ENCODE measurements around the gene CNTNAP2. TPM values are rescaled to one million over a fixed set of nuclear protein-coding genes. Genes with fewer than 3 reads are reported as not detected.
"Not testable (repeated sequence)": the region's sequence is repeated elsewhere in the genome, so short reads cannot be mapped to it uniquely, and the experiment has no call there.

The CNTNAP2 gene
- polyA plus RNA-seq, 1 experiment: not detected

GRCh38 chr7:146176860-146177259, 60.3 kb downstream of the CNTNAP2 start:
- Histone ChIP-seq H3K4me3 (ENCODE audit: low read depth, low read length) (no peak overlapping the region), H3K27me3 (ENCODE audit: control insufficient read depth, insufficient read depth, low read length) (no peaks in the 10 kb centered on the region), H3K36me3 (ENCODE audit: control insufficient read depth, insufficient read depth, low read length) (no peaks in the 10 kb centered on the region)
- CTCF ChIA-PET: no interaction called here
- no peak for TF ChIP-seq CTCF (IDR thresholded peaks at IDR 0.05; ENCODE audit: insufficient read depth, low read depth, low read length)
- POLR2A ChIA-PET: no interaction called here
- no peak for DNase-seq (ENCODE audit: low read depth)

- no peak for DNase-seq (ENCODE audit: low read depth)
- no peak for TF ChIP-seq CTCF (IDR thresholded peaks at IDR 0.05; ENCODE audit: insufficient read depth, low read depth, low read length)
- ChIA-PET POLR2A (no interaction called here), CTCF (no interaction called here)
- Histone ChIP-seq H3K4me3 (ENCODE audit: low read depth, low read length) (no peak overlapping the region), H3K36me3 (ENCODE audit: control insufficient read depth, insufficient read depth, low read length) (no peaks in the 10 kb centered on the region), H3K27me3 (ENCODE audit: control insufficient read depth, insufficient read depth, low read length) (no peaks in the 10 kb centered on the region)
These were observed 60.7 kb downstream of the CNTNAP2 start for GRCh38 chr7:146177301-146177700.

- no peak for TF ChIP-seq CTCF (IDR thresholded peaks at IDR 0.05; ENCODE audit: insufficient read depth, low read depth, low read length)
- H3K36me3 ChIP-seq (ENCODE audit: control insufficient read depth, insufficient read depth, low read length): no peaks in the 10 kb centered on the region
- ChIA-PET CTCF (no interaction called here), POLR2A (no interaction called here)
- no peak overlapping the region for H3K4me3 ChIP-seq (ENCODE audit: low read depth, low read length)
- no peaks in the 10 kb centered on the region for H3K27me3 ChIP-seq (ENCODE audit: control insufficient read depth, insufficient read depth, low read length)
- DNase-seq (ENCODE audit: low read depth): no peak
These were observed 69.2 kb downstream of the CNTNAP2 start for GRCh38 chr7:146185844-146186243.

- POLR2A ChIA-PET; H3K27me3 ChIP-seq (ENCODE audit: control insufficient read depth, insufficient read depth, low read length); CTCF ChIA-PET; DNase-seq (ENCODE audit: low read depth); H3K36me3 ChIP-seq (ENCODE audit: control insufficient read depth, insufficient read depth, low read length); H3K4me3 ChIP-seq (ENCODE audit: low read depth, low read length): not testable (repeated sequence)
These were observed 74.8 kb downstream of the CNTNAP2 start for GRCh38 chr7:146191428-146191827.

- ChIA-PET CTCF (no interaction called here), POLR2A (no interaction called here)
- no peak for TF ChIP-seq CTCF (IDR thresholded peaks at IDR 0.05; ENCODE audit: insufficient read depth, low read depth, low read length)
- no peak for DNase-seq (ENCODE audit: low read depth)
- Histone ChIP-seq H3K36me3 (ENCODE audit: control insufficient read depth, insufficient read depth, low read length) (no peaks in the 10 kb centered on the region), H3K4me3 (ENCODE audit: low read depth, low read length) (no peak overlapping the region), H3K27me3 (ENCODE audit: control insufficient read depth, insufficient read depth, low read length) (no peaks in the 10 kb centered on the region)
These were observed 85.3 kb downstream of the CNTNAP2 start for GRCh38 chr7:146201945-146202344.

GRCh38 chr7:146206270-146206669, 89.7 kb downstream of the CNTNAP2 start:
- no peaks in the 10 kb centered on the region for H3K27me3 ChIP-seq (ENCODE audit: control insufficient read depth, insufficient read depth, low read length)
- H3K36me3 ChIP-seq (ENCODE audit: control insufficient read depth, insufficient read depth, low read length): no peaks in the 10 kb centered on the region
- TF ChIP-seq CTCF (IDR thresholded peaks at IDR 0.05; ENCODE audit: insufficient read depth, low read depth, low read length): no peak
- ChIA-PET CTCF (no interaction called here), POLR2A (no interaction called here)
- no peak for DNase-seq (ENCODE audit: low read depth)
- no peak overlapping the region for H3K4me3 ChIP-seq (ENCODE audit: low read depth, low read length)

All from BJ (cell line).